GM23338 (cell line): ENCODE results near the gene STK39.

Source experiments
- EZH2 ChIP-seq: fragments of 200-600 bp; sonication (generic); IDR thresholded peaks from one replicate; pipeline ENCODE4 v1.8.0; 2017; ENCODE audit warnings: antibody characterized with exemption, mild to moderate bottlenecking, low read depth; ENCODE audit not compliant: unreplicated experiment
- TF ChIP-seq, protein P1 (sequence below), 2 experiments: fragments of 200-600 bp in 1 of 2; sonication (generic) in 1 of 2; conservative IDR thresholded peaks; 2 replicates each; pipeline versions ENCODE4 v1.5.1 to v1.6.1; 2016 to 2017; ENCODE audit warnings: antibody characterized with exemption in 2 of 2, low read depth in 2 of 2, mild to moderate bottlenecking in 2 of 2, moderate library complexity in 1 of 2

- TF ChIP-seq, protein P1, sequence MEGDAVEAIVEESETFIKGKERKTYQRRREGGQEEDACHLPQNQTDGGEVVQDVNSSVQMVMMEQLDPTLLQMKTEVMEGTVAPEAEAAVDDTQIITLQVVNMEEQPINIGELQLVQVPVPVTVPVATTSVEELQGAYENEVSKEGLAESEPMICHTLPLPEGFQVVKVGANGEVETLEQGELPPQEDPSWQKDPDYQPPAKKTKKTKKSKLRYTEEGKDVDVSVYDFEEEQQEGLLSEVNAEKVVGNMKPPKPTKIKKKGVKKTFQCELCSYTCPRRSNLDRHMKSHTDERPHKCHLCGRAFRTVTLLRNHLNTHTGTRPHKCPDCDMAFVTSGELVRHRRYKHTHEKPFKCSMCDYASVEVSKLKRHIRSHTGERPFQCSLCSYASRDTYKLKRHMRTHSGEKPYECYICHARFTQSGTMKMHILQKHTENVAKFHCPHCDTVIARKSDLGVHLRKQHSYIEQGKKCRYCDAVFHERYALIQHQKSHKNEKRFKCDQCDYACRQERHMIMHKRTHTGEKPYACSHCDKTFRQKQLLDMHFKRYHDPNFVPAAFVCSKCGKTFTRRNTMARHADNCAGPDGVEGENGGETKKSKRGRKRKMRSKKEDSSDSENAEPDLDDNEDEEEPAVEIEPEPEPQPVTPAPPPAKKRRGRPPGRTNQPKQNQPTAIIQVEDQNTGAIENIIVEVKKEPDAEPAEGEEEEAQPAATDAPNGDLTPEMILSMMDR (conservative IDR thresholded peaks at IDR 0.05; ENCODE audit: low read depth in 2 of 2) = no peak
- TF ChIP-seq EZH2 = no peak
Measured at GRCh38 chr2:168005586-168005985, 241.8 kb downstream of the STK39 start.
